MCF 10A (cell line): ENCODE results near the gene SLC13A3. TPM values are rescaled to one million over a fixed set of nuclear protein-coding genes. Genes with fewer than 3 reads are reported as not detected.

Experiments used
- BruUV-seq: library from RNA; stranded (reverse); fragments of 400-500 nt; replicated peaks from 2 replicates; lab custom pipeline; 2021; lab: Mats Ljungman, UMichigan
- CTCF ChIA-PET: fragments of 300-600 bp; sonication (Branson Sonifier 250); formaldehyde crosslinking; extraction: SDS; loops from one replicate; lab custom pipeline; 2021; ENCODE audit warnings: antibody characterized with exemption, inconsistent platforms; lab: Yijun Ruan, JAX
- POLR2A ChIA-PET: fragments of 300-600, 350-650 bp; sonication (Branson Sonifier 250); formaldehyde crosslinking; extraction: SDS; loops from one replicate; lab custom pipeline; 2020; ENCODE audit warnings: antibody characterized with exemption, inconsistent platforms; lab: Yijun Ruan, JAX
- DNase-seq: peaks from one replicate; pipeline ENCODE4 v3.0.0-alpha.2; 2018; ENCODE audit not compliant: unreplicated experiment
- H3K27ac Mint-ChIP-seq: one replicate; pipeline ENCODE4 v1.8.0; 2022; ENCODE audit warnings: mild to moderate bottlenecking, low read depth, mixed read lengths; ENCODE audit not compliant: unreplicated experiment
- H3K27me3 Mint-ChIP-seq: one replicate; pipeline ENCODE4 v1.8.0; 2022; ENCODE audit warnings: mixed read lengths; ENCODE audit not compliant: insufficient read depth, unreplicated experiment
- H3K36me3 Mint-ChIP-seq: one replicate; pipeline ENCODE4 v1.8.0; 2022; ENCODE audit warnings: mild to moderate bottlenecking, moderate library complexity, mixed read lengths; ENCODE audit not compliant: insufficient read depth, unreplicated experiment
- H3K4me1 Mint-ChIP-seq: one replicate; pipeline ENCODE4 v1.8.0; 2022; ENCODE audit warnings: mixed read lengths; ENCODE audit not compliant: insufficient read depth, unreplicated experiment
- H3K4me3 Mint-ChIP-seq: one replicate; pipeline ENCODE4 v1.8.0; 2022; ENCODE audit warnings: mild to moderate bottlenecking, moderate library complexity, mixed read lengths; ENCODE audit not compliant: unreplicated experiment
- H3K9me3 Mint-ChIP-seq: one replicate; pipeline ENCODE4 v1.8.0; 2022; ENCODE audit warnings: mixed read lengths; ENCODE audit not compliant: unreplicated experiment
- intact Hi-C: fragments of 100-400 bp; cut with micrococcal nuclease; formaldehyde crosslinking; loops from 2 replicates; pipeline ENCODE4 v1.14.1; 2022
- total RNA-seq: library from RNA; stranded (reverse); gene quantifications from 2 replicates; pipeline ENCODE4 v1.2.3, GENCODE V29; 2022
- TF ChIP-seq, protein P1 (sequence below): fragments of 200-600 bp; IDR thresholded peaks from one replicate; pipeline ENCODE4 v1.8.0; 2022; ENCODE audit warnings: antibody characterized with exemption, mild to moderate bottlenecking; ENCODE audit not compliant: unreplicated experiment

Gene SLC13A3
- total RNA-seq, 1 experiment from 2014 or later = not detected

DNA sequence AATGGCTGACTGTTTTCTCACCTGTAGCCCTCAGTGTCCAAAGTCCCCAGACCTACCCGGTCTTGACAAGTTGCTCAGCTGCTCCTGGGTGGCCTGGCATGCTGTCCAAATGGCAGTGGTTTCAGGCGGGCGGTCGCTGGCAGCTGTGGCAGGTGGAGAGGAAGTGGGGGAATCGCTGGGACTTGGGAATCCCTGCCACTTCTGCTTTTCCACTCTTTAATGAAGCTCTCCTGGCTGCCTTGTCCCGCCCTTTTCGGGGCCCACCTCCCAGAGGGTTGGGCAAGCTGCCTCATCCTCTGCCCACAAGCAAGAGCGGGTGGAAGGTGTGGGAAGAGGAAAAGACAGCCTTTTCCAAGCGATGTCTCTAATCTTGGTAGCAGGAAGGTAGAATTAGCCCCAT, 100.8 kb downstream of the SLC13A3 start, which contains the start of gene OCSTAMP:
Gene OCSTAMP, minus strand, starts transcription at position 194 of the 400 bp plus-strand sequence. Its CDS starts 94 bp downstream, at position 100.
- no peaks in the 10 kb centered on the region for H3K27me3 Mint-ChIP-seq
- H3K4me1 Mint-ChIP-seq = no peaks in the 10 kb centered on the region
- TF ChIP-seq, protein P1, sequence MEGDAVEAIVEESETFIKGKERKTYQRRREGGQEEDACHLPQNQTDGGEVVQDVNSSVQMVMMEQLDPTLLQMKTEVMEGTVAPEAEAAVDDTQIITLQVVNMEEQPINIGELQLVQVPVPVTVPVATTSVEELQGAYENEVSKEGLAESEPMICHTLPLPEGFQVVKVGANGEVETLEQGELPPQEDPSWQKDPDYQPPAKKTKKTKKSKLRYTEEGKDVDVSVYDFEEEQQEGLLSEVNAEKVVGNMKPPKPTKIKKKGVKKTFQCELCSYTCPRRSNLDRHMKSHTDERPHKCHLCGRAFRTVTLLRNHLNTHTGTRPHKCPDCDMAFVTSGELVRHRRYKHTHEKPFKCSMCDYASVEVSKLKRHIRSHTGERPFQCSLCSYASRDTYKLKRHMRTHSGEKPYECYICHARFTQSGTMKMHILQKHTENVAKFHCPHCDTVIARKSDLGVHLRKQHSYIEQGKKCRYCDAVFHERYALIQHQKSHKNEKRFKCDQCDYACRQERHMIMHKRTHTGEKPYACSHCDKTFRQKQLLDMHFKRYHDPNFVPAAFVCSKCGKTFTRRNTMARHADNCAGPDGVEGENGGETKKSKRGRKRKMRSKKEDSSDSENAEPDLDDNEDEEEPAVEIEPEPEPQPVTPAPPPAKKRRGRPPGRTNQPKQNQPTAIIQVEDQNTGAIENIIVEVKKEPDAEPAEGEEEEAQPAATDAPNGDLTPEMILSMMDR = no peak
- H3K36me3 Mint-ChIP-seq = no peaks in the 10 kb centered on the region
- no peak within 1 kb of the TSS for H3K27ac Mint-ChIP-seq
- CTCF ChIA-PET = interaction anchor here (0.7 to 1.8 kb wide), 2 partner anchors 12 to 13 kb away, joined by 3 to 10 read pairs; no protein-coding TSS in a partner anchor
- no peak within 1 kb of the TSS for H3K4me3 Mint-ChIP-seq
- intact Hi-C loops = no loop called here
- DNase-seq = no peak
- no peaks in the 10 kb centered on the region for H3K9me3 Mint-ChIP-seq
- POLR2A ChIA-PET = interaction anchor here (1.4 kb wide), 1 partner anchor 8 kb away, joined by 4 read pairs; no protein-coding TSS in a partner anchor
- no TSS peak for BruUV-seq

DNA sequence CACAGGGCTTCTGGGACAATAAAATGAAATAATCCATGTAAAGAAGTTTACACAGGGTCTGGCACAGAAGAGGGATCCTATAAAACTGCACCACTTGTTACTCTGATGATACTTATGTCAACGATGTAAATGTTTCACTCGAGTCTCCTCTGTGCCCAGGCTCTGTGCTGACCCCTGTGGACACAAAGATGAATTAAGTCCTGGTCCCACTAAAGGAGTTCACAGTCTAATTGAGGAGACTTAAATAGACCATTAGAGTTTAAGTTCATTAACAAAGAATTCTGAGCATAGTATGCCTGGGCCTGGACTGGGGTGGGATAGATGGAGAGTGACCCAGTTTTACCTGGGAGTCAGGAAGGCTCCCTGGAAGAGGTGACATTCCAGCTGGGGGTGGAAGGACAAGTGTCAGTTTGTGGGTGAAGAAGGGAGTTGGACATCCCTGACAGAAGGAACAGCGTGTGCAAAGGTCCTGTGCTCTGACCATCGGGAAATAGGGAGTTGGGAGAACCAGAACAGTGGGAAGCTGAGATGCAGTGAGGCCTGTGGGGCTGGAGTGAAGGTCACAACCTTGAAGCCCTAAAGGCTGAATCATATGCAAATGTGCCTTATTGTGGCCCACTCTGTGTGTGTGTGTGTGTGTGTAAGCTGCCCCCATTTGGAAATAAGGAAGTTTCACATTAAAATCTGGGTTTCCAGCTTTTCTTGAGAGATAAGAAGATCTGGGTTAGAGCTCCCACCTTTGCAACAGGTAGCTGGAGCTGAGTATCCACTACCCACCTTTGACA, 101.9 kb downstream of the SLC13A3 start:
- TF ChIP-seq, protein P1 = no peak
- Mint-ChIP-seq H3K36me3 (no peaks in the 10 kb centered on the region), H3K9me3 (no peaks in the 10 kb centered on the region), H3K27ac (no peak overlapping the region), H3K27me3 (no peaks in the 10 kb centered on the region), H3K4me1 (no peaks in the 10 kb centered on the region), H3K4me3 (no peak overlapping the region)
- ChIA-PET POLR2A (interaction anchor here (1.4 kb wide), 1 partner anchor 9 kb away, joined by 4 read pairs; no protein-coding TSS in a partner anchor), CTCF (interaction anchor here (0.6 to 1.8 kb wide), 4 partner anchors 11 to 1228 kb away, joined by 3 to 10 read pairs (median 4); no protein-coding TSS in a partner anchor)
- intact Hi-C loops = no loop called here
- DNase-seq = no peak
- no TSS peak for BruUV-seq

- Mint-ChIP-seq H3K4me3 (no peak overlapping the region), H3K36me3 (no peaks in the 10 kb centered on the region), H3K9me3 (no peaks in the 10 kb centered on the region), H3K27ac (no peak overlapping the region), H3K4me1 (no peaks in the 10 kb centered on the region), H3K27me3 (no peaks in the 10 kb centered on the region)
- CTCF ChIA-PET = interaction anchor here (0.6 kb wide), 1 partner anchor 178 kb away, joined by 3 read pairs; no protein-coding TSS in a partner anchor
- TF ChIP-seq, protein P1 = no peak
- POLR2A ChIA-PET = no interaction called here
- no TSS peak for BruUV-seq
- intact Hi-C loops = no loop called here
- no peak for DNase-seq
Observed at GRCh38 chr20:46548688-46549087, 102.6 kb downstream of the SLC13A3 start.

- H3K4me3 Mint-ChIP-seq = no peak overlapping the region
- H3K4me1 Mint-ChIP-seq = no peaks in the 10 kb centered on the region
- POLR2A ChIA-PET = no interaction called here
- CTCF ChIA-PET = no interaction called here
- no TSS peak for BruUV-seq
- H3K27me3 Mint-ChIP-seq = peaks cover 6% of the 10 kb centered on the region
- intact Hi-C loops = no loop called here
- H3K9me3 Mint-ChIP-seq = no peaks in the 10 kb centered on the region
- TF ChIP-seq, protein P1 = no peak
- no peak for DNase-seq
- no peak overlapping the region for H3K27ac Mint-ChIP-seq
- no peaks in the 10 kb centered on the region for H3K36me3 Mint-ChIP-seq
Observed at GRCh38 chr20:46547995-46548394, 103.3 kb downstream of the SLC13A3 start.
